Transverse colon (tissue), 4 donors: ENCODE data around the gene INCA1.

Experiments
- EP300 ChIP-seq: sonication (generic); formaldehyde crosslinking; IDR thresholded peaks from one replicate; pipeline ENCODE4 v1.6.1; 2017; ENCODE audit warnings: antibody characterized with exemption, low read depth
- POLR2A ChIP-seq: fragments of 450-650 bp; IDR thresholded peaks from one replicate; pipeline ENCODE4 v1.6.1; 2016; ENCODE audit warnings: antibody characterized with exemption, mild to moderate bottlenecking, moderate library complexity
- POLR2AphosphoS5 ChIP-seq, 3 donors: sonication (generic); formaldehyde crosslinking; IDR thresholded peaks; one replicate each; pipeline ENCODE4 v1.6.1; 2016; ENCODE audit warnings: antibody characterized with exemption in 3 of 3
- TF ChIP-seq, protein P1 (sequence below), 5 experiments: fragments of 200-600 bp in 3 of 5; fragments of 450-650 bp in 2 of 5; sonication (generic) in 3 of 5; IDR thresholded peaks; 1 replicate in 2 of 5; 2 replicates in 3 of 5; pipeline ENCODE4 v1.5.1; 2016 to 2017; ENCODE audit warnings: antibody characterized with exemption in 5 of 5, inconsistent platforms in 3 of 5, mild to moderate bottlenecking in 2 of 5, moderate library complexity in 1 of 5

- TF ChIP-seq, protein P1, sequence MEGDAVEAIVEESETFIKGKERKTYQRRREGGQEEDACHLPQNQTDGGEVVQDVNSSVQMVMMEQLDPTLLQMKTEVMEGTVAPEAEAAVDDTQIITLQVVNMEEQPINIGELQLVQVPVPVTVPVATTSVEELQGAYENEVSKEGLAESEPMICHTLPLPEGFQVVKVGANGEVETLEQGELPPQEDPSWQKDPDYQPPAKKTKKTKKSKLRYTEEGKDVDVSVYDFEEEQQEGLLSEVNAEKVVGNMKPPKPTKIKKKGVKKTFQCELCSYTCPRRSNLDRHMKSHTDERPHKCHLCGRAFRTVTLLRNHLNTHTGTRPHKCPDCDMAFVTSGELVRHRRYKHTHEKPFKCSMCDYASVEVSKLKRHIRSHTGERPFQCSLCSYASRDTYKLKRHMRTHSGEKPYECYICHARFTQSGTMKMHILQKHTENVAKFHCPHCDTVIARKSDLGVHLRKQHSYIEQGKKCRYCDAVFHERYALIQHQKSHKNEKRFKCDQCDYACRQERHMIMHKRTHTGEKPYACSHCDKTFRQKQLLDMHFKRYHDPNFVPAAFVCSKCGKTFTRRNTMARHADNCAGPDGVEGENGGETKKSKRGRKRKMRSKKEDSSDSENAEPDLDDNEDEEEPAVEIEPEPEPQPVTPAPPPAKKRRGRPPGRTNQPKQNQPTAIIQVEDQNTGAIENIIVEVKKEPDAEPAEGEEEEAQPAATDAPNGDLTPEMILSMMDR (IDR thresholded peaks at IDR 0.05), result no peak
- TF ChIP-seq POLR2A (no peak), POLR2AphosphoS5 (IDR thresholded peaks at IDR 0.05) (peak; percentile 32 to 59 (median 49)), EP300 (no peak)
These were observed 28.2 kb downstream of the INCA1 start for GRCh38 chr17:4969047-4969550.
